Panc1 (cell line): Measurements from ENCODE around the gene ZBTB43. TPM values are rescaled to one million over a fixed set of nuclear protein-coding genes. Genes with fewer than 3 reads are reported as not detected.

Experiments used
- ATAC-seq: fragments of 200-7000 bp; cut with Tn5 transposase; 2 replicates; pipeline ENCODE4 v1.9.1; 2020; ENCODE audit warnings: mild to moderate bottlenecking, moderate library complexity
- BruUV-seq: library from RNA; stranded (reverse); fragments of 400-500 nt; replicated peaks from 2 replicates; lab custom pipeline; 2021; lab: Mats Ljungman, UMichigan
- CTCF ChIA-PET: fragments of 300-600 bp; sonication (Branson Sonifier 250); formaldehyde crosslinking; loops from one replicate; lab custom pipeline; 2022; ENCODE audit warnings: antibody characterized with exemption; lab: Charles Lee
- POLR2A ChIA-PET: fragments of 300-600 bp; sonication (Branson Sonifier 250); formaldehyde crosslinking; loops from one replicate; lab custom pipeline; 2022; ENCODE audit warnings: antibody characterized with exemption; lab: Charles Lee
- DNase-seq: peaks from one replicate; pipeline ENCODE4 v3.0.0-alpha.2; 2010; ENCODE audit warnings: low read depth, low spot score
- H3K27ac ChIP-seq: 2 replicates; pipeline ENCODE4 v1.5.1; 2011; ENCODE audit warnings: mild to moderate bottlenecking, low read length, inconsistent platforms
- H3K27me3 ChIP-seq: fragments of 200-500 bp; sonication (Bioruptor generic); 2 replicates; pipeline ENCODE4 v1.6.0; 2014; ENCODE audit warnings: low read length, inconsistent platforms; ENCODE audit not compliant: control insufficient read depth, insufficient read depth
- H3K36me3 ChIP-seq: fragments of 200-500 bp; sonication (Bioruptor generic); 2 replicates; pipeline ENCODE4 v1.5.1; 2014; ENCODE audit warnings: inconsistent platforms, mild to moderate bottlenecking, low read length, moderate library complexity; ENCODE audit not compliant: control insufficient read depth, insufficient read depth
- H3K4me1 ChIP-seq: 2 replicates; pipeline ENCODE4 v1.5.1; 2011; ENCODE audit warnings: inconsistent platforms, mild to moderate bottlenecking, low read length, moderate library complexity; ENCODE audit not compliant: control insufficient read depth, insufficient read depth
- H3K4me3 ChIP-seq, 2 experiments: 2 replicates each; pipeline ENCODE4 v1.5.1; 2011 to 2012; ENCODE audit warnings: low read depth in 2 of 2, low read length in 2 of 2, mild to moderate bottlenecking in 2 of 2, inconsistent platforms in 1 of 2, moderate library complexity in 1 of 2
- H3K9me3 ChIP-seq: fragments of 200-500 bp; sonication (Bioruptor generic); 2 replicates; pipeline ENCODE4 v1.5.1; 2014; ENCODE audit warnings: low read depth, mild to moderate bottlenecking, inconsistent platforms, low read length, moderate library complexity; ENCODE audit not compliant: control insufficient read depth, insufficient read depth
- POLR2AphosphoS5 ChIP-seq: IDR thresholded peaks from 2 replicates; pipeline ENCODE4 v1.6.1; 2012; ENCODE audit warnings: mild to moderate bottlenecking, low read depth, low read length, moderate library complexity
- SIN3A ChIP-seq: IDR thresholded peaks from 2 replicates; pipeline ENCODE4 v1.6.1; 2012; ENCODE audit warnings: low read depth, mild to moderate bottlenecking, low read length, moderate library complexity, borderline replicate concordance; ENCODE audit not compliant: insufficient read depth
- TCF7L2 ChIP-seq: IDR thresholded peaks from 2 replicates; pipeline ENCODE4 v1.6.1; 2011; ENCODE audit warnings: mild to moderate bottlenecking, low read depth, low read length, inconsistent platforms
- in situ Hi-C: cut with HindIII; loops from 2 replicates; pipeline ENCODE4 v1.10.0; 2016; ENCODE audit warnings: low sequenced_read_pairs, low pct_unique_long_range_greater_than_20kb
- intact Hi-C: fragments of 100-400 bp; cut with micrococcal nuclease; formaldehyde crosslinking; loops from one replicate; pipeline ENCODE4 v1.10.0; 2022; ENCODE audit not compliant: unreplicated experiment
- total RNA-seq: library from RNA; stranded (reverse); gene quantifications from one replicate; pipeline ENCODE4 v1.2.1, GENCODE V29; 2021; ENCODE audit not compliant: unreplicated experiment
- TF ChIP-seq, protein P1 (sequence below): fragments of 450-650 bp; IDR thresholded peaks from 2 replicates; pipeline ENCODE4 v1.5.1; 2017; ENCODE audit warnings: mild to moderate bottlenecking
- TF ChIP-seq, protein P2 (sequence below), 2 experiments: IDR thresholded peaks; 2 replicates each; pipeline ENCODE4 v1.6.1; 2011 to 2012; ENCODE audit warnings: low read depth in 2 of 2, control low read depth in 1 of 2, low read length in 1 of 2, mild to moderate bottlenecking in 1 of 2, moderate library complexity in 1 of 2; ENCODE audit not compliant: insufficient read depth in 1 of 2

ZBTB43 gene
- total RNA-seq, 1 experiment from 2014 or later: 9.7 TPM

DNA sequence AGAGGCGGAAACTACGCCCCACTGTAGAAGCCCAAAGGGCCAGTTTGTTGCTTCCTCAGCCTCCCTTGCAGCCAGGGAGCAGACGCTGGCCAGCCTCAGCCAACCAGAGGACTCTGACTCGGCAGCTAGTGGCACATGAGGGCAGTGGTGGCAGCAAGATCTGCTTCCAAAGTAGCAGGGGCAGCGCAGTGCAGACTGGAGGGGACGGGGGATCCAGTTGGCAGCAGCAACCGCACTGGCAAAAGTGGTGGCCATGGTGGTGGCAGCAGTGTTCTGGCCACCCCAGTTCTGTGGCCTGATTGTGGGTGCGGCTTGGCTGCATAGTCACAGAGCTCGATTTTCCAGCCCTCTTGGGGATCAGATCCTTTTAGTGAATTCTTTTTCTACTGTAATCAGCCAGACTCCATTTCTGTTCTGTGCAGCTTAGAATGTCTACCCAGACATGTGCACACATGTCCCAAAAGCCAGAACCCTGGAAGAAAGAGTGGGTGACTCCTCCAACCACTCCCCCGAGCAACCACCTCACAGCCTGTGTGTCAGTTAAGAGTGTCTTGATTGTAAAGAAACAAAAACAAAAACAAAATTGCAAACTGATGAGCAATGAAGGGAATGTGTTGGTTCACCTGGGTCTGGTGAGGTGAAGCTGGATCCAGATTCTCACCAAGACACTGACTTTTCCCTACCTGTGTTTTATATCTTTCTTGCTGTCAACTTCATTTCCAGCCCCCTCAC lies 11.0 kb upstream of the ZBTB43 start:
- DNase-seq: no peak
- no peaks in the 10 kb centered on the region for H3K4me1 ChIP-seq
- ChIA-PET POLR2A (no interaction called here), CTCF (interaction anchor here (0.6 kb wide), 1 partner anchor 32 kb away, joined by 5 read pairs; no protein-coding TSS in a partner anchor)
- H3K9me3 ChIP-seq: no peaks in the 10 kb centered on the region
- no peak; the same call in none of the 2 replicates for ATAC-seq
- BruUV-seq: no TSS peak
- TF ChIP-seq POLR2AphosphoS5: no peak
- TF ChIP-seq, protein P1, sequence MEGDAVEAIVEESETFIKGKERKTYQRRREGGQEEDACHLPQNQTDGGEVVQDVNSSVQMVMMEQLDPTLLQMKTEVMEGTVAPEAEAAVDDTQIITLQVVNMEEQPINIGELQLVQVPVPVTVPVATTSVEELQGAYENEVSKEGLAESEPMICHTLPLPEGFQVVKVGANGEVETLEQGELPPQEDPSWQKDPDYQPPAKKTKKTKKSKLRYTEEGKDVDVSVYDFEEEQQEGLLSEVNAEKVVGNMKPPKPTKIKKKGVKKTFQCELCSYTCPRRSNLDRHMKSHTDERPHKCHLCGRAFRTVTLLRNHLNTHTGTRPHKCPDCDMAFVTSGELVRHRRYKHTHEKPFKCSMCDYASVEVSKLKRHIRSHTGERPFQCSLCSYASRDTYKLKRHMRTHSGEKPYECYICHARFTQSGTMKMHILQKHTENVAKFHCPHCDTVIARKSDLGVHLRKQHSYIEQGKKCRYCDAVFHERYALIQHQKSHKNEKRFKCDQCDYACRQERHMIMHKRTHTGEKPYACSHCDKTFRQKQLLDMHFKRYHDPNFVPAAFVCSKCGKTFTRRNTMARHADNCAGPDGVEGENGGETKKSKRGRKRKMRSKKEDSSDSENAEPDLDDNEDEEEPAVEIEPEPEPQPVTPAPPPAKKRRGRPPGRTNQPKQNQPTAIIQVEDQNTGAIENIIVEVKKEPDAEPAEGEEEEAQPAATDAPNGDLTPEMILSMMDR: no peak
- no peak for TF ChIP-seq TCF7L2
- TF ChIP-seq SIN3A: no peak
- TF ChIP-seq, protein P2, sequence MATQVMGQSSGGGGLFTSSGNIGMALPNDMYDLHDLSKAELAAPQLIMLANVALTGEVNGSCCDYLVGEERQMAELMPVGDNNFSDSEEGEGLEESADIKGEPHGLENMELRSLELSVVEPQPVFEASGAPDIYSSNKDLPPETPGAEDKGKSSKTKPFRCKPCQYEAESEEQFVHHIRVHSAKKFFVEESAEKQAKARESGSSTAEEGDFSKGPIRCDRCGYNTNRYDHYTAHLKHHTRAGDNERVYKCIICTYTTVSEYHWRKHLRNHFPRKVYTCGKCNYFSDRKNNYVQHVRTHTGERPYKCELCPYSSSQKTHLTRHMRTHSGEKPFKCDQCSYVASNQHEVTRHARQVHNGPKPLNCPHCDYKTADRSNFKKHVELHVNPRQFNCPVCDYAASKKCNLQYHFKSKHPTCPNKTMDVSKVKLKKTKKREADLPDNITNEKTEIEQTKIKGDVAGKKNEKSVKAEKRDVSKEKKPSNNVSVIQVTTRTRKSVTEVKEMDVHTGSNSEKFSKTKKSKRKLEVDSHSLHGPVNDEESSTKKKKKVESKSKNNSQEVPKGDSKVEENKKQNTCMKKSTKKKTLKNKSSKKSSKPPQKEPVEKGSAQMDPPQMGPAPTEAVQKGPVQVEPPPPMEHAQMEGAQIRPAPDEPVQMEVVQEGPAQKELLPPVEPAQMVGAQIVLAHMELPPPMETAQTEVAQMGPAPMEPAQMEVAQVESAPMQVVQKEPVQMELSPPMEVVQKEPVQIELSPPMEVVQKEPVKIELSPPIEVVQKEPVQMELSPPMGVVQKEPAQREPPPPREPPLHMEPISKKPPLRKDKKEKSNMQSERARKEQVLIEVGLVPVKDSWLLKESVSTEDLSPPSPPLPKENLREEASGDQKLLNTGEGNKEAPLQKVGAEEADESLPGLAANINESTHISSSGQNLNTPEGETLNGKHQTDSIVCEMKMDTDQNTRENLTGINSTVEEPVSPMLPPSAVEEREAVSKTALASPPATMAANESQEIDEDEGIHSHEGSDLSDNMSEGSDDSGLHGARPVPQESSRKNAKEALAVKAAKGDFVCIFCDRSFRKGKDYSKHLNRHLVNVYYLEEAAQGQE (IDR thresholded peaks at IDR 0.05; ENCODE audit: insufficient read depth in 1 of 2, low read depth in 2 of 2, low read length in 1 of 2): no peak
- no peak overlapping the region for H3K27ac ChIP-seq
- in situ Hi-C loops (no loop called here), intact Hi-C loops (no loop called here)
- no peaks in the 10 kb centered on the region for H3K27me3 ChIP-seq
- H3K36me3 ChIP-seq: no peaks in the 10 kb centered on the region
- H3K4me3 ChIP-seq: no peak overlapping the region

DNA sequence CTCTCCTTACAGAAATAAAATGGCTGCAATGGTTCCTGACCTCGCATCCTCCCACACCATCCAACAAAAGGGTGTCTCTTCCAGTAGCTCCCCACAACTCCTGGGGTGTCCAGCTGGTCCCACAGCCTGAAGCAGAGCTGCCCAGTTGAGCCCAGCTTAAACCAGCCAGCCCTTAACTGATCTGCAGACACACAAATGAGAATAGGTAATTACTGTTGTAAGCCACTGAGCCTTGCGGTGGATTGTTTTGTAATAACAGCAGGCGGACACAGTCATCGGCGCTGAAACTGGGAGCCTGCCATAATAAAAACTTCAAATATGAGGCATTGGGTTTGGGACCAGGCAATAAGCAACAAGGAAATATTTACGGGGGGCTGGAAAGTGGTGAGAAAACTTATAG lies 10.4 kb upstream of the ZBTB43 start:
- ATAC-seq (no peak), DNase-seq (no peak)
- H3K27me3 ChIP-seq: no peaks in the 10 kb centered on the region
- no peaks in the 10 kb centered on the region for H3K9me3 ChIP-seq
- in situ Hi-C loops (no loop called here), intact Hi-C loops (no loop called here)
- ChIA-PET CTCF (interaction anchor here (0.6 kb wide), 1 partner anchor 31 kb away, joined by 5 read pairs; no protein-coding TSS in a partner anchor), POLR2A (no interaction called here)
- no peaks in the 10 kb centered on the region for H3K4me1 ChIP-seq
- no peaks in the 10 kb centered on the region for H3K36me3 ChIP-seq
- TF ChIP-seq POLR2AphosphoS5: no peak
- TF ChIP-seq, protein P2 (IDR thresholded peaks at IDR 0.05; ENCODE audit: insufficient read depth in 1 of 2, low read depth in 2 of 2, low read length in 1 of 2): no peak
- no peak for TF ChIP-seq SIN3A
- no peak for TF ChIP-seq TCF7L2
- TF ChIP-seq, protein P1: no peak
- BruUV-seq: no TSS peak
- H3K4me3 ChIP-seq: no peak overlapping the region
- no peak overlapping the region for H3K27ac ChIP-seq
